ENCODE results near the gene TEAD4.

- TF ChIP-seq CTCF (conservative IDR thresholded peaks at IDR 0.05) (peak; percentile 53; the same call in 1 of the 2 replicates), EZH2 (IDR thresholded peaks at IDR 0.05; ENCODE audit: low read depth) (no peak)
Observed at GRCh38 chr12:3035815-3036702, 76.9 kb downstream of the TEAD4 start.

Data from PC-9 (cell line).